Neural progenitor cell (in vitro differentiated cells): ENCODE measurements around the gene WDR55. TPM values are rescaled to one million over a fixed set of nuclear protein-coding genes. Genes with fewer than 3 reads are reported as not detected.
"Not testable (repeated sequence)": the region's sequence is repeated elsewhere in the genome, so short reads cannot be mapped to it uniquely, and the experiment has no call there.

ENCODE experiments used
- DNase-seq: peaks from one replicate; pipeline ENCODE4 v3.0.0-alpha.2; 2016; ENCODE audit warnings: low spot score
- H2AFZ ChIP-seq: fragments of 200-600 bp; sonication (generic); replicated peaks from 2 replicates; pipeline ENCODE4 v1.6.1; 2016; ENCODE audit warnings: antibody characterized with exemption
- H3F3A ChIP-seq: fragments of 200-600 bp; sonication (generic); 2 replicates; pipeline ENCODE4 v1.6.1; 2016; ENCODE audit warnings: antibody characterized with exemption, low read depth
- H3K27ac ChIP-seq: fragments of 200-600 bp; sonication (generic); 2 replicates; pipeline ENCODE4 v1.5.1; 2016; ENCODE audit warnings: mild to moderate bottlenecking
- H3K27me3 ChIP-seq: fragments of 200-600 bp; sonication (generic); 2 replicates; pipeline ENCODE4 v1.6.1; 2016; ENCODE audit warnings: mild to moderate bottlenecking, moderate library complexity
- H3K36me3 ChIP-seq: fragments of 200-600 bp; sonication (generic); 2 replicates; pipeline ENCODE4 v1.5.1; 2016
- H3K4me1 ChIP-seq: fragments of 200-600 bp; sonication (generic); 2 replicates; pipeline ENCODE4 v1.6.1; 2016; ENCODE audit warnings: mixed run types
- H3K4me2 ChIP-seq: fragments of 200-600 bp; sonication (generic); 2 replicates; pipeline ENCODE4 v1.6.1; 2016
- H3K4me3 ChIP-seq: fragments of 200-600 bp; sonication (generic); 2 replicates; pipeline ENCODE4 v1.5.1; 2016
- H3K79me2 ChIP-seq: fragments of 200-600 bp; sonication (generic); 2 replicates; pipeline ENCODE4 v1.6.1; 2016; ENCODE audit warnings: low read depth
- H3K9ac ChIP-seq: fragments of 200-600 bp; sonication (generic); 2 replicates; pipeline ENCODE4 v1.6.1; 2016
- H3K9me3 ChIP-seq: fragments of 200-600 bp; sonication (generic); 2 replicates; pipeline ENCODE4 v1.5.1; 2016; ENCODE audit warnings: low read depth
- H4K20me1 ChIP-seq: fragments of 200-600 bp; sonication (generic); 2 replicates; pipeline ENCODE4 v1.6.1; 2016; ENCODE audit warnings: low read depth
- H3K27ac Mint-ChIP-seq: 3 replicates; pipeline ENCODE4 v1.8.0; 2021; ENCODE audit warnings: mixed read lengths
- H3K27me3 Mint-ChIP-seq: 2 replicates; pipeline ENCODE4 v1.8.0; 2022; ENCODE audit warnings: low read depth, mild to moderate bottlenecking, inconsistent platforms, moderate library complexity, mixed read lengths; ENCODE audit not compliant: insufficient read depth
- H3K36me3 Mint-ChIP-seq: 3 replicates; pipeline ENCODE4 v1.8.0; 2021; ENCODE audit warnings: mixed read lengths
- H3K4me1 Mint-ChIP-seq: 3 replicates; pipeline ENCODE4 v1.8.0; 2021; ENCODE audit warnings: mixed read lengths
- H3K4me3 Mint-ChIP-seq: 3 replicates; pipeline ENCODE4 v1.8.0; 2021; ENCODE audit warnings: mild to moderate bottlenecking, moderate library complexity, mixed read lengths
- H3K9me3 Mint-ChIP-seq: 3 replicates; pipeline ENCODE4 v1.8.0; 2020; ENCODE audit warnings: mixed read lengths
- CTCF ChIP-seq: fragments of 200-600 bp; sonication (generic); IDR thresholded peaks from 2 replicates; pipeline ENCODE4 v1.5.1; 2017; ENCODE audit warnings: antibody characterized with exemption, mild to moderate bottlenecking
- EZH2 ChIP-seq: fragments of 200-600 bp; sonication (generic); IDR thresholded peaks from 2 replicates; pipeline ENCODE4 v1.6.1; 2017; ENCODE audit warnings: antibody characterized with exemption, mild to moderate bottlenecking, moderate library complexity
- EZH2phosphoT487 ChIP-seq: fragments of 200-600 bp; sonication (generic); IDR thresholded peaks from 2 replicates; pipeline ENCODE4 v1.6.1; 2017; ENCODE audit warnings: antibody characterized with exemption
- total RNA-seq: library from RNA; depleted of rRNA; stranded (reverse); fragments of >200 nt; gene quantifications from 2 replicates; pipeline ENCODE4 v1.2.3, GENCODE V29; 2015; ENCODE audit warnings: low replicate concordance

WDR55 gene
- total RNA-seq, 1 donor from 2014 or later: 6.9 TPM

DNA sequence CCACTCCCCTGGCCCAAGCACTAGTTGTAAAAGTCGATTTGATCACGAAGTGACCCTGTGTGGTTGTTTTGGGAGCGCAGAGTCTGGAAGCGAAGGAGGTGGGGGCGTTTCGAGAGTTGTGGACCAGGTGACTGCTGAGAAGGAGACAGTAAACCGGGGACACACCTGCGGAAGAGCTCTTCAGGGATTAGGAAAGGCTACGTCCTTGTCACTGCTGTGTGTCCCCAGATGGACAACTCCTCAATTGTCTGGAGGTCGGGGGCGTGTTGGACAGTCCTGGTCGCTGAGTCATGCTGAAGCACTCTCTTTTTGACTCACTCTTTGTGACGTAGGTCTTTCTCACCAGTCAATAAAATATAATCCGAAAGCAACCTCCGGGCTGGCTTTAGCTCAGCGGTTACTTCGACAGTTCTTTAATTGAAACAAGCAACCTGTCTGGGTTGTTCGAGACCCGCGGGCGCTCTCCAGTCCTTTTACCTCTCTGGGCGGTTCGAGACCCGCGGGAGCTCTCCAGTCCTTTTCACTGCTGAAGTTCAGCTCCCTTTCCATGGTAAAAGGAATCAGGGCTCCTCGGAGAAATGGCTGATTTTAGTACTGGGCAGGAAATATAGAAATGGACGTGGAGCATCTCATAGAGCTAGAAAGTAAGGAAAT, 46.3 kb downstream of the WDR55 start:
- H3K27ac Mint-ChIP-seq: peak overlapping the region; percentile 94
- H3K4me2 ChIP-seq: peak overlapping the region; percentile 72
- no peaks in the 10 kb centered on the region for H3K4me1 ChIP-seq
- peaks cover 4% of the 10 kb centered on the region for H3K36me3 ChIP-seq
- H3K27ac ChIP-seq: no peak overlapping the region
- no peaks in the 10 kb centered on the region for H4K20me1 ChIP-seq
- H3K27me3 Mint-ChIP-seq: peaks cover 12% of the 10 kb centered on the region
- H3K9ac ChIP-seq: no peak overlapping the region
- peak overlapping the region; percentile 51 for H3K4me3 ChIP-seq
- no peaks in the 10 kb centered on the region for H3K9me3 ChIP-seq
- peaks cover 27% of the 10 kb centered on the region for H3K27me3 ChIP-seq
- H3K79me2 ChIP-seq: no peaks in the 10 kb centered on the region
- peaks cover 15% of the 10 kb centered on the region for H3F3A ChIP-seq
- peaks cover 7% of the 10 kb centered on the region for H3K36me3 Mint-ChIP-seq
- peak overlapping the region; percentile 92 for H3K4me3 Mint-ChIP-seq
- TF ChIP-seq EZH2: no peak
- TF ChIP-seq CTCF: no peak
- no peak for TF ChIP-seq EZH2phosphoT487
- peaks cover 4% of the 10 kb centered on the region for H3K9me3 Mint-ChIP-seq
- peak; percentile 80 for DNase-seq
- H3K4me1 Mint-ChIP-seq: peaks cover 14% of the 10 kb centered on the region
- H2AFZ ChIP-seq: peak overlapping the region; percentile 58

DNA sequence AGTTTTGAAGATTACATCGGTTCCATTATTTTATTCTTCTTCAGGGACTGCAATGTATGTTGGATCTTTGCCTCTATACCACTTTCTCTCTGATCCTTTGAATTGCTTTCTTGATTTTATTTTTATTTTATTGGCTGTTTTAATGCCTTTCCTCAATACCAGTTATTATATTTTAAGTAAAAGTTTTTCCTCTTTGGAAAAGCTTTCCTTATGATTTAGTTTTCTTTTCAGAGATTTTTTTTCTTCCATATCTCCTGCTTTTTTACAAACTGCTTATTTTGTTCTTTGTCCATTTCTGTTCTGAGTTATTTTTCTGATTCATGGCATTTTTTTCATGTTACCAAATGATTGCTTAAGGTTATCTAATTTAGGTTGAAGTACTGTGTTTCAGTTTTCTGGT, 47.1 kb downstream of the WDR55 start:
- no peak overlapping the region for H3K27ac ChIP-seq
- H3K36me3 ChIP-seq: no peaks in the 10 kb centered on the region
- H3K27me3 ChIP-seq: peaks cover 27% of the 10 kb centered on the region
- H3K9ac ChIP-seq: no peak overlapping the region
- no peaks in the 10 kb centered on the region for H3K9me3 ChIP-seq
- peaks cover 14% of the 10 kb centered on the region for H3K4me1 Mint-ChIP-seq
- H2AFZ ChIP-seq: no peak overlapping the region
- DNase-seq: no peak
- no peaks in the 10 kb centered on the region for H4K20me1 ChIP-seq
- TF ChIP-seq EZH2phosphoT487 (no peak), CTCF (no peak), EZH2 (no peak)
- H3K79me2 ChIP-seq: no peaks in the 10 kb centered on the region
- H3K36me3 Mint-ChIP-seq: peaks cover 2% of the 10 kb centered on the region
- H3F3A ChIP-seq: peaks cover 11% of the 10 kb centered on the region
- no peaks in the 10 kb centered on the region for H3K4me1 ChIP-seq
- no peak overlapping the region for H3K4me3 ChIP-seq
- H3K9me3 Mint-ChIP-seq: peaks cover 4% of the 10 kb centered on the region
- peaks cover 10% of the 10 kb centered on the region for H3K27me3 Mint-ChIP-seq
- H3K27ac Mint-ChIP-seq: no peak overlapping the region
- peak overlapping the region; percentile 72 for H3K4me2 ChIP-seq
- peak overlapping the region; percentile 92 for H3K4me3 Mint-ChIP-seq

GRCh38 chr5:140713562-140714094, 48.9 kb downstream of the WDR55 start:
- peaks cover 14% of the 10 kb centered on the region for H3K4me1 Mint-ChIP-seq
- H3K9me3 ChIP-seq: no peaks in the 10 kb centered on the region

DNA sequence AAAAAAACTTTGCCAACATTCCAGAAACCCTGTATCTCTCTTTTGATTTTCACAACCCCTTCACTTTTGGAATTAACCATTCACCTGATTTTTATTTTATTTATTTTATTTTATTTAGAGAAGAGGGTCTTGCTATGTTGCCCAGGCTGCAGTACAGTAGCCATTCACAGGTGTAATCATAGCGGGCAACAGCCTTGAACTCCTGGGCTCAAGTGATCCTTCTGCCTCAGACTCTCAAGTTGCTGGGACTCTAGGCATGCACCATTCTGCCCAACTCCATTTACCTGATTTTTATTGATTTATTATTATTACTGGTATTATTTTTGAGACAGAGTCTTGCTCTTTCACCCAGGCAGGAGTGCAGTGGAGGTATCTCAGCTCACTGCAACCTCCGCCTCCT, 51.5 kb downstream of the WDR55 start:
- not testable (repeated sequence) for H3K27ac Mint-ChIP-seq, H3K4me1 ChIP-seq, H3K36me3 ChIP-seq, H3K9me3 Mint-ChIP-seq, H3K79me2 ChIP-seq, H3K4me1 Mint-ChIP-seq, H4K20me1 ChIP-seq, H3K36me3 Mint-ChIP-seq, H3F3A ChIP-seq, H3K9ac ChIP-seq, H3K4me3 Mint-ChIP-seq, H3K27me3 Mint-ChIP-seq, H3K4me2 ChIP-seq, H2AFZ ChIP-seq, H3K4me3 ChIP-seq, H3K27me3 ChIP-seq, H3K9me3 ChIP-seq, H3K27ac ChIP-seq, DNase-seq

More at GRCh38 chr5:140713562-140714094, 48.9 kb downstream of the WDR55 start:
- Histone ChIP-seq H3K27ac (no peak overlapping the region), H3K36me3 (no peaks in the 10 kb centered on the region), H3F3A (peaks cover 7% of the 10 kb centered on the region), H3K4me1 (no peaks in the 10 kb centered on the region), H3K4me2 (no peak overlapping the region), H3K79me2 (no peaks in the 10 kb centered on the region), H3K27me3 (peaks cover 27% of the 10 kb centered on the region), H2AFZ (no peak overlapping the region), H3K4me3 (no peak overlapping the region), H3K9ac (no peak overlapping the region), H4K20me1 (no peaks in the 10 kb centered on the region)
- Mint-ChIP-seq H3K36me3 (peaks cover 2% of the 10 kb centered on the region), H3K9me3 (peaks cover 4% of the 10 kb centered on the region), H3K4me3 (no peak overlapping the region), H3K27me3 (peaks cover 10% of the 10 kb centered on the region), H3K27ac (no peak overlapping the region)
- TF ChIP-seq EZH2phosphoT487: no peak
- TF ChIP-seq CTCF: no peak
- no peak for TF ChIP-seq EZH2
- no peak for DNase-seq
